Measurements from ENCODE around the gene ACSS3.
A peak's percentile ranks its signal among the peaks of the same experiment; 100 is the strongest.
"Not testable (repeated sequence)": the region's sequence is repeated elsewhere in the genome, so short reads cannot be mapped to it uniquely, and the experiment has no call there.

ACSS3 gene

DNA sequence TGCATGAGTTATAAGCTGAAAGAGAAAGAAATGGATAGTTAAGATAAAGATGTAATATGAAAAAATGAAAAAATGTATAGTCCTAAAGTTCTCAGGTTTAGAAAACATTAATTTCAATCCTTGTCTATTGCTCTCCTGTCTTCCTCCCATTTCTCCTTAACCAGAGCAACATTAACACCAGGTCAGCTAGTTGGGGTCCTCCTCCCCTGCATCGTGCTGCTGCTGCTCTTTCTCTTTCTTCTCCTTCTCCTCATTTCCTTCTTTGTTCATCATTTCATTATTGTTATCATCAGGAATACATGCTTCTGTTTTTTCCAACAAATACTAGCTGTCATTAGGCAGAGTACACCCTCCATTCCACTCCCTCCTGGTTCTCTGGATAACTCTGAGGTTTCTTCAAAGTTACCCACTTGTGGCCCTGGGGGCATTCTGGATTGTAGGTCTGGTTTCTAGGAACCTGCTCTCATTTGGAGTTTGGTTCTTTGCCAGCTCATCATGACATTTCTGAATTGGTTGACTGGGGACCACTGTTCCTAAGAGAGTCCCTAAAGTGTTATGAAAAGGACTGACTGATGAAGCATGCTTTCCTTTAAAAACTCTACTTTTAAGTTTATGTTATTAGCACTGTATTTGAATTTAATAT lies 17.0 kb downstream of the ACSS3 start:
- DNase-seq (ENCODE audit: low read depth): no peak

DNA sequence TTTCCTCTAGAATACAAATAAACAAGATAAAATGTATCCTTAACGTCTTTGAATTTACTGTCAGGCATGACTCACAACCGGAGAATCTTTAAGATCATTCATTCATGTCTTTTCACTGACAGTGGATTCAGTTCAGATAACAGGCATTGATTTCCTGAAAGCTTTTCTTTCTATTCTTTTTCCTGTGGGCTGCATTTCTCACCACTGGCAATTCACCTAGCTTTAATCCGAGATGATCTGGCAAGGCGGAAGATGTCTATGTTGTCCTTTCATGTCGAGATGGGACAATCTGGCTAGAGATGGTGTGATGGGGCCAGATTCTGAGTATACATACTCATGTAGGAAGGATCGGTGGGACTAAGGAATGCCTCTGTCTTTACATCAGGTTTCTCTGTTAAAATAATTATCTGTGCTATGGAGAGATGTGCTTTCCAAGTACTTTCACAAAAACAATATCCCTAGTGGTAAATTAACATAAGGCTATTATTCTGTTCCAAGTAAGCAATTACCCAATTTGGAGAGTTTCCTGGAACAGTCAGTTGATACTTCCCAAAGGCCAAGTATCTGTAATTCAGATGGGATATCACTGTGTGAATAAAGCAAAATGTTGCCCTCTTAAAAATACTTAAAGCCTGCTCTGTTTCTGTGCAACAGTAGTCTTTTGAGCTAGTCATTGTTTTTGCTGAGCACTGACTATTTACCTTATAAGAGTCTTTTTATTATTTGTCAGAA lies 17.8 kb downstream of the ACSS3 start:
- no peak for DNase-seq (ENCODE audit: low read depth)

DNA sequence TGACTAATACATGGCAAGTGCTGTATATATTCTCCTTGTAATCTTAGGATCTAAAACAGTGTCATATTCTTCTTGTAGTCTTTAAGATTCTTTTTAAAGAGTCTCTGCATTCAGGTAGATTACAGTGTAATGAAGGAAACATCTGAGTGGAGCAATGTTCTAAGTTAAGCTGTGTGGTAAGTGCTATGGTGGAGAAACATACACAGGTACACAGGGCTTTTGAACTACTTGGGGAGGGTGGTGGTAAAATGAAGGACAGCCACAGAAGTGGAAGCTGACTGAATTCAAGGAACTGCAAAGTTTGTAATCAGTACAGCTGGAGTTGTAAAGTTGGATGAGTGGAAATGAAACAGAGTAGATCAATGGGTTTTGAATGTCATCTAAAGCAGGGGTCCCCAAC lies 27.8 kb downstream of the ACSS3 start:
- no peak for DNase-seq (ENCODE audit: low read depth)

DNA sequence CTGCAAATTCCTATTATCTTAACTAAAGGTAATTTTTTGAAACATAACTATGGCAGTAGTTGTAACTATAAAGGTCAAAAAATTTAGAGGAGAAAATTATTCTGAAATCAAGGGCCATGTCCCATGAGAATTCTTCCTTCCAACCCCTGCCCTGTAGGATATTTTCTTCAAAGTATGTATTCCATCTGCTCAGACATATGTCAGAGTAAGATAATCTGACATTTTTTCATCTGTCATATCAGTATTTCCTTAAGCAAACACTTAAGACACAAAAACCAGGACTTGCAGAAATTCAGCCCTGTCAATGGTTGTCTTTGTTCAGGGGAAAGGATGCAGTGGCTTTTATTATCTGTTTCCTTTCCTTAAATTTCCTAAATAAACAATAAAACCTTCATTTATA lies 36.3 kb downstream of the ACSS3 start:
- no peak for DNase-seq (ENCODE audit: low read depth)

DNA sequence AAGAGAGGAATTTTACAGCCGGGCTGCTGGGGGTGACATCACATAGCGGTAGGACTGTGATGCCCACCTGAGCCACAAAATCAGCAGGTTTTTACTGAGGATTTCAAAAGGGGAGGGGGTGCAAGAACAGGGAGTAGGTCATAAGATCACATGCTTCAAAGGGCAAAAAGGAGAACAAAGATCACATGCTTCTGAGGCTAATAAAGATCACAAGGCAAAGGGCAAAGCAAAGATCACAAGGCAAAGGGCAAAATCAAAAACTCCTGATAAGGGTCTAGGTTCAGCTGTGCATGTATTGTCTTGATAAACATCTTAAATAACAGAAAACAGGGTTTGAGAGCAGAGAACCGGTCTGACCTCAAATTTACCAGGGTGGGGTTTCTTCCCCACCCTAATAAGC lies 41.2 kb downstream of the ACSS3 start:
- not testable (repeated sequence) for DNase-seq (ENCODE audit: low read depth)

DNA sequence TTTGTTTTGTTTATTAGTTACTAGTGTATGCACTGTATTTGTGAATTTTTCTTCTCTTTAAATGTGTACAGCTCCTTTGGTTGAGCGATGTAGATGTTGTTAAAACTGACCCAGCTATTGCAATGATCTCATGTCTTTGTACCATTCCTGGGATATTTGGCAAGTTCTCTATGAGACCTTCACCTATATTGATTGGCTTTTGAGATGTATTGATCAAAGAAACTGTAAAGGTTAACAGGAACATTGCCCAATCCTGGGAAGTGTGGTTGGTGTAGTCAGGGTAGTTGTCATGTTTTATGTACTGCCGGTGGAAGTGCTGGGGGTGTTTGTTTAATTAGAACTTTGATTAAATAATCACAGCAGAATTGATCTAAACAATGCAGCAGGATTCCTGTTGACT lies 43.1 kb downstream of the ACSS3 start:
- DNase-seq (ENCODE audit: low read depth): no peak

DNA sequence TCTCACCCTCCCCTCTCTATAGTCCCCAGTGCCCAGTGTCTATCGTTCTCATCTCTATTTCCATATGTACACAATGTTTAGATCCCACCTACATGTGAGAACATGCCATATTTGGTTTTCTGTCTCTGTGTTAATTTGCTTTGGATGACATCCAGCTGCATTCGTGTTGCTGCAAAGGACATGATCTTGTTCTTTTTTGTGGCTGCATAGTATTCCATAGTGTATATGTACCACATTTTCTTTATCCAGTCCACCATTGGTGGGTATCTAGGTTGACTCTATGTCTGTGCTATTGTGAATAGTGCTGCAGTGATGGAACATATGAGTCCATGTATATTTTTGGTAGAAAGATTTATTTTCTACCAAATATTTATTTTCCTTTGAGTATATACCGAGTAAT lies 45.7 kb downstream of the ACSS3 start:
- DNase-seq (ENCODE audit: low read depth): no peak

DNA sequence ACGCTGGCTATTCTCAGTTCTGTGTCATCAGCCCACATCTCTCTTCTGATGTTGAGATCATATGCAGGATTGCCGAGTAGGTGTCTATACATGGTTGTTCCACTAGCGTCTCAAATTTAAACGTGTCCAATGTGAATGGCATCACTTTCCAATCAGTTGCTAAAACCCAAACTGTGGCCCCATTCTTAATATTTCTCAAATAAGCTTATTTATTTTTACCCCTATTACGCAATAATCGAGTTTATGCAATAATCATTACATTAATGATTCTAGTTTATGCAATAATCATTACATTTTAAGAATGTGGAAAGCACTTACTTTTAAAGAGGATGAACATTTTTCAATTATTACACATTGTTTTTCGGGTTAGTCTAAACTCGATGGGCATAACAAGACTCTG lies 47.8 kb downstream of the ACSS3 start:
- DNase-seq (ENCODE audit: low read depth): no peak

DNA sequence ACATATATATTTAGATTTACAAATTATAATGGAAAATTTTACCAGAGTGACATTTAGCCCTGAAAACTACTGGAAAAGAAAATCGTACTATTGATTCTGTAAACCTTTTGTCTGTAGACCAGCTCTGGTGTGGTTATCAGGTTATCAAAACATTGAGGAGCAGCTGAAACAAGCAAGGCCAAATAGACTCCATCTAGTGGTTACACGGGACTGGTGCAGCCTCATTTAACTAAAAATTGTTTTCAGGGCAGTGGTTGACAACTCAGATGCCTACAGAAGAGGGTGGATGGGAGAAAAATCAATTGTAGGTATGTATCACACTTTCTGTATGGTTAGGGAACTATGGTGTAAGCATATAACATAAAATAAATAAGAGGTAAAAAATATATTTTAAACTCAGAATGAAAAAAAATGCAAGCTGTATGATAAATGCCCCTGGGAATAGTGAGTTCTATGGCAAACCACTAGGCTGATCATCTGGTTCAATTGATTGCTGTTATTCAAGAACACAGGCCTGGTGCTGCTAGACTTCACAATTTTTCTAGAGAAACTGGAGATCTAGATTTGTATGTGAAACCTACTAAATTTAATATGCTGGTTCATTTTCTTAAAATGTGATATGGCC lies 51.2 kb downstream of the ACSS3 start:
- peak; percentile 10 for DNase-seq (ENCODE audit: low read depth)

DNA sequence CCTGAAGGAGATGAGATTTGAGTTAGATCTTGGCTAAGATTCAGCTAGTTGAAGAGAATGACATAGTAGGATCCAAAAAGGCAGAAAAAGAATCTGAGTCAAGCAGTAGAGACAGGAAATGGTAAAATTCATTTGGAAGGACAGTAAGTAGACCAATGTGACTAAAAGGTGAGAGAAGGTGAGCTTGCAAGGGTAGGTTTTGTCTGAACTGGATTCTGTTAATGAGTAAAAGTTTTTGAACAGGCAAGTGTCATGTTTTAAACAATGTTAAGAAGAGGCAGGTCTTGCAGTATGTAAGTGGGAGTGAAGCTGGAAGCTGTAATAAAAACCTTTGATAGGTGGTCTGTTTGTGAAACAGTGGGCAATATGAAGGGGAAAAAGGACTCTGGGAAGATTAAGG lies 58.6 kb downstream of the ACSS3 start:
- DNase-seq (ENCODE audit: low read depth): no peak

DNA sequence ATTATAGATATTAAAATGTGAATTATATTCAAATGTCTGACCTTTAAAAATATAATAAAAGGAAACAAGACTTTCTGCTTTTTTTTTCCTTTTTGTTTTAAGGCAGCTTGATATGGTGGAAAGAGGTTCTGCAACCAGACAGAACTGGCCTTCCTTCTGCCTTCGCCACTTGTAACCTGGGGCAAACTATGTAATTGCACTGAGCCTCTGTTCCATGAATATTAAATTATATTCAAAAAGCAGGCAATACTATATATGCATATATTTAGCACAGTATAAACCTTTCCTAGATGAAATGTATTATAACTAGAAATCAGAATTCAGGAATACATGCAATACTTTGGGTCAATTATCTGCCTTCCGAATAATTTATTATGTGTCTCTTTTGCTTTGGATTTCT lies 59.9 kb downstream of the ACSS3 start:
- DNase-seq (ENCODE audit: low read depth): no peak

DNA sequence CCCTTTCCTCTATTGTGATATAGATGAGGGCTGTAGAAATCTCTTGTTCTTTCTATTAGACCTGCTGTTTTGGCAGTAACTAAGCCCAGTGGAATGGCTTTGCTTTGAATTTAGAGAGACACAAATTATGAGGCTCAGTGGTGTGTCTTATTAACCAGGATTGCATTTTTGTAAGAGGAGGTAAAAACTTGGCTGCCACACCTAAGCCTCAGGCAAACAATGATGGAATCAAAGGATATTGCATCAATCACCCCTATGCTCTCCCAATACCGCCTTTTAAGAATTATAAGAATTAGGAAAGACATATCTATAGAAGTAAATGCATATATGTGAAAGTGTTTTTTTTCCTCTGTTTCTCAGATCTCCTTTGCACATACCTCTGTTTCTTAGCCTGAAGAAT lies 63.3 kb downstream of the ACSS3 start:
- DNase-seq (ENCODE audit: low read depth): no peak

DNA sequence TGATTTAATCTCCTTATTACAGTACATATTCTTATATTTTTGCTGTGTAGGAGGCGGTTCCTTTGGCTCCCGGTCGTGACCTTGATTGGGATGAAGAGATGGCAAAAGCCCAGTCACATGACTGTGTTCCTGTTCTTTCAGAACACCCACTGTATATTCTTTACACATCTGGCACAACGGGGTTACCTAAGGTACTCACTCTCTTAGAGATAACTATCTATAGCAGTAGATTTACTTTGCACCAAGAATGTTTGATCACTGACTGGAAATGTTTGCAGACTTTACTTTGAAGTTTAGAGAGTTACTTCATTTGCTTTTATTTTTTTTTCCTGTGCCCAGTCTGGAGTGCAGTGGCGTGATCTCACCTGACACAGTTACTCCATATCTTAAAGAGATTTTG lies 65.2 kb downstream of the ACSS3 start:
- no peak for DNase-seq (ENCODE audit: low read depth)

DNA sequence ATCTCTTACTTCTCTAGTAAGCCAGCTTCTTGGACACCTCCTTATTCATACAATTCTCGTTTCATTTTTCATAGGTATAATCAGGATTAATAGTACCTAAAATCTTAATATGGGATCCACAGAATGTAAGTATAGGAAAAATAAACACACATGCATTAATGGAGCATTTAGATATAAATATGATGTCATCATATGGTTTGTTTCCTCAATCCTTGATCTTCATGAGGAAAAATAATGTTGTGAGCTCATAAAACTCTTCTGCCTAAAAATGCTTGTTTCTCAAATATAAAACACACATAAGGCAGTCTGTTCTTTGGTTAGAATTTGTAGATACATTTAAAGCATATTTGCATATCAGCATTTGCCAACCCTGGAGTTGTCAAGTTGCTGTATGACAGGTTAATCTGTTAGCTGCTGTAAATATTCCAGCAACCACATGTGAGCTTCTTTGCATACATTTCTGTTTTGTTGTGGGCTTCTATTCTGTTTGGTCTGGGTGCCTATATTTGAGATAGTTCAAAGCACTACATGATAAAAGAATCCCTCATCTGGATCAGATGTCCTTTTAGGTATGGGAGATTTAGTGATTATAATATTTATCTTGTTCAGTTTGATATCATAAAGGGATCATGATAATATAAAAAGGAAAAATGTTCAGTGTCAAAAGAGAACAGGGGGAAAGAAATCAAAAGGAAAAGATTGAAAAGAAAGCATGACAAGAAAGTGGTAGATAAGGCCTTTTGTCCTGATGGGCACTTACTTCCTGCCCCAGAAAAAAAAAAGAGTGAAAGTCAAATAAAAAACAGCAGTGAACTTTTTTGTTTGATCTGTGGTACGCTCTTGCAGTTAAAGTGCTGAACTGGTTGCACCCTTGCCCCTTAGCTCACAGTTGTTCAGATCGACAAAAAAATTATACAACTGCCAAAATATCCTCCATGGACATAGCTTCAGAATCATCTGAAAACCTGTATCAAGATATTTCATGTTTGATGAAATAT lies 68.6 kb downstream of the ACSS3 start:
- no peak for DNase-seq (ENCODE audit: low read depth)

DNA sequence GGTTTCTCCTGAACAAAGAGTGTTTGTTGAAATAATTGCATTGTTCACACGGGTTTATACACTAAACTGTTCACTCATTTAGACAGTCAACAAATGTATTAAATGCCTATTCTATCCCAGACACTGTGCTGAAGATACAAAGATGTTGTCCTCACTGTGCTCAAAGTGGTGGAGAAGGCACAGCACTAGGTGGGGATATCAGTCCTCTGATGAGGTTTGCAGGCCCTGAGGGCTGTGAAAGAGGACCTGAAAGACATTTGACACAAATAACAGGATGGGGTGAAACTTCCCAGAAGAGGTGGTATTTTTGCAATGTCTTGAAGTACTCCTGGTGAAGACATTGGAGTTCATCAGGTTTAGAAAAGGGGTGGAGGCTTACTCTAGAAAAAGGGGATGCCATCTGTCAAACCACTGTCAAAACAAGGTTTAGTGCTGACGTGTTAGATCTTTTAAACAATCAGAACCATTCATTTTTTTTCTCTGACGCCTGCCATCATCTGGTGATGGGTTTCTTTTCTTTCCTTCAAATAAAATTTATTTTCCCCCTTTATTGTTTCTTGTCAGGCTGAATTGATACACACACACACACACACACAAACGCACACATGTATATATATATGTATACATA lies 69.5 kb downstream of the ACSS3 start:
- no peak for DNase-seq (ENCODE audit: low read depth)

DNA sequence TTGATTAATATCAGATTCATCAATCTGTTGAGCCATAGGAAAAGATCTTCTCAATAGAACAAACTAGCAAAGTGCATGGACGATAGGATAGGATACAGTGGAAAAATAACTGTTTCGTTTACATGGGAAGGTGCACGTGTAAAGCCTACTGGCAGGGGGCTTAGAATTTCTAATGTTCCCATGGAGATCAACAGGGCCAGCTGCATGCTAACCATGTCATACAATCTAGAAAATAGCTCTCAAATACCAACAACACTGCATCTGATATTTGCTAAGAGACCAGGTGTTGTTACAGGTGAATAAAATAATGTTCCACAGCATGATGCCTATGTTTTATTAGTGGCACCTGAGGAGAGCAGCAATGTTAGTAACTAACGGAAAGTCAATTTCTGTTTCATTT lies 72.5 kb downstream of the ACSS3 start:
- DNase-seq (ENCODE audit: low read depth): no peak

DNA sequence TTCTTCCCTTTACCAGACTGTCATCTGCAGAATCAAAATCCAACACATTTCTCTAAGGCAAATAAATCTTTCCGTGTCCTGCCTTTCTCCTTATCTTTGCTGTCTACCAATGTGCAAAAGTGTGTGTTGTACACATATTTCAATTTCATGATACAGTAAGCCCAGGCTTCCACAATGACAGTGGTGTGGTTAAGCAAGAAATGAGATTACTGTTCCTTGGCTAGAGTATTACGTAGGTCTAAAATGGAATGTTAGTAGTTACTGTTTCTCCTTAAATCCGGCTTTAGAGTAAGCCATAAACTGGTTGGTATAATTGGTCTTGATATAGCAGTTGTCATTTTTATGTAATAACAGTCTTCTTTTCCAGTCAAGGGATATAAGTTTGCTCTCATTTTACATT lies 82.0 kb downstream of the ACSS3 start:
- DNase-seq (ENCODE audit: low read depth): no peak

DNA sequence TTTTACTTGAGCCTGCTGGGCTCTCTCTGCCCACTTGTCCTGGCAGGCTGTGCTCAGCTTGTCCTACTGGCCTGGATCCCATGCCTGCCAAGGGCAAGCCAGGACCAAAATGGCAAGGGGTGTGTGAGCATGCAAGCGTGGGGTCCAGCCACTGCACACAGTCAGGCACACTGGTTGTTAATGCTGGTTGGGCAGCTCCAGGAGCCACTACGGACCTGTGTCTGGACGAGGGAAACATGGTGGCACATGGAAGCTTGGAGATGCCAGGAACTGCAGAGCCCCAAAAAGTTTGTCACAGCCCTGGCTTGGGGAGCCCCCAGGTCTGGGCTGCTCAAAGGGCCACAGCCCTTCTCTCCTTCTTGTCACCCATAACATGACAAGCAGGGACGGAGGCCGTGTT lies 83.8 kb downstream of the ACSS3 start:
- DNase-seq (ENCODE audit: low read depth): no peak

DNA sequence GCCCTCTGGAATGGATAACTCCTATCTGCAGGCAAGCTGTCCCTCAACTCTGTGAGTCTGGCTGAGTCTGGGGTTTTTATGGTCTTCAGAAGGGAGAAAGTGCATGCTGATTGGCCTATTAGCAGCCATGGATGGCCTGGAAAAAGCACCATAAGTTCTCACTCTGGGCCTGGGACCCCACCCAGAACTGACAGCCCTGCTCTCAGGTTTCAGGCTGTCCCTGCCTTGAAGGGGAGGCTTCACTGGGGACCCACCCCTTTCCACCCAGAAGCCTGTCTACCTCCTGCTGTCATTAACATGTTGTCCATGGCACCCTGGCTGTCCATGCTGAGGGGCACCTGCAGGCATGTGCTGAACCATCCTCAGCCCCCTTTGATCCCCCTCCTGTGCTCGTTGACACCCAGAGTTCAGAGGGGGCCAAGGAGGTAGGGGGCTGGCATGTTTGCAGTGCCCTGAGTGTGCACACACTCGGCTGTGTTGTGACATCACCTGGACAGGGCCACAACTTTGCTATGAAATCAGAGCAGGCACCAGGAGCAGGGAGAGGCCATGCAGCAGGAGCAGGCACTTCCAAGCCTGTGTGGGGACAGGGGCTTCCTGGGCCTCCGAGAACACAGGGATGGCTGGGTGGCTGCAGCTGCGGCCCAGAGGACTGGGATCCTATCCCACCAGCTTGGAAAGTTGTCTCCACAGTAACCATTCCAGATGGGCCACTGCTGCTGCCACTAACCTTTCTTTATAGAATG lies 84.7 kb downstream of the ACSS3 start:
- DNase-seq (ENCODE audit: low read depth): no peak

DNA sequence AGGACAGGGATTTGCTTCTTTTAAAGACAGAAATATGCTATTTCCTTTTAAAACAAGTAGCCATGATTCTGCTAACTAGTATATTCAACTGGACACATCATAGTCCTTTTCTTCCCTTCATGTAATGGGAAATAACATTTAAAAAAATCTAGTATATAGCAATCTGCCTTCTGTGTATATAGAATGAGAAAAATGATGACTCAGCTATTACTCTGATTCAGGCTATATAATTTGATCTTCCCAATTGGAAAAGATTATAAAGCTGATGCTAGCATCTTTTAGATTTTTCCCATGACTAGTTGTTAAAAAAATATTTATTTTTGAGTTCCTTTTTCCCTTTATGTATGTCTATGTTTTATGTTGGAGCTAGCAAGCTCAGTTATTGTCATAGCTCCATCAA lies 86.9 kb downstream of the ACSS3 start:
- DNase-seq (ENCODE audit: low read depth): no peak

DNA sequence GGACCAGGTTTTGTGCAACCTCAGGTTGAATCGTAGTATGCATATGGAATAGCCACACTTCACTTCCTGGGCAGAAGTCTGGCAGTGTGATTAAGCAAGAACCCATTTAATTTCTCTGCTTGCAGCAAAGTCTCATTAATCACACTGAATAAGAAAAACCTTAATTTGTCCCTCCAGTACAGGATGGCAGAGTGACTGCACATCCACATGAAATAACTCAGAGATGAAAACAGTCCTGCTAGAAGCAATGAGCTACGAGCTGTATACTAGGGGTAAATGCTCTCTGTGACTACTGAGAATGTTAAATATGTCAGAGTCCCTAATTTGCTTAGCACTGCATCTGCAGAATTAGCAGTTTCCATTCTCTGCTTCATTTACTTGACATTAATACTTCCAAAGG lies 88.9 kb downstream of the ACSS3 start:
- DNase-seq (ENCODE audit: low read depth): no peak
